Skin of body (tissue), 2 donors: ENCODE results near the gene SLC48A1. TPM values are rescaled to one million over a fixed set of nuclear protein-coding genes. Genes with fewer than 3 reads are reported as not detected.

Experiments used
- DNase-seq: peaks from one replicate; lab custom pipeline; 2025; lab: John Stamatoyannopoulos, UW
- total RNA-seq: library from RNA; depleted of rRNA; stranded (reverse); fragments of >200 nt; gene quantifications from one replicate; pipeline ENCODE4 v1.2.3, GENCODE V29; 2014

Gene SLC48A1
- total RNA-seq = 6.7 TPM

GRCh38 chr12:47773062-47773857 is at the start of gene SLC48A1:
Gene SLC48A1, plus strand, starts transcription at chr12:47773238. Its CDS starts 67 bp downstream, at chr12:47773305.
- peak; percentile 30 for DNase-seq

GRCh38 chr12:47725091-47725772 is 47.8 kb upstream of the SLC48A1 start, which contains the start of gene ENDOU:
Gene ENDOU, minus strand, starts transcription at chr12:47725490. Its CDS starts 77 bp downstream, at chr12:47725413.
- DNase-seq = no peak

- peak; percentile 26 for DNase-seq
Measured at GRCh38 chr12:47725893-47726292, 47.1 kb upstream of the SLC48A1 start.

- no peak for DNase-seq
Measured at GRCh38 chr12:47729233-47729632, 43.8 kb upstream of the SLC48A1 start.

GRCh38 chr12:47730341-47730744 is 42.7 kb upstream of the SLC48A1 start:
- no peak for DNase-seq

- DNase-seq = no peak
Measured at GRCh38 chr12:47731723-47732122, 41.3 kb upstream of the SLC48A1 start.

GRCh38 chr12:47732504-47732903 is 40.5 kb upstream of the SLC48A1 start:
- no peak for DNase-seq

GRCh38 chr12:47733142-47733541 is 39.9 kb upstream of the SLC48A1 start:
- no peak for DNase-seq

- DNase-seq = no peak
Measured at GRCh38 chr12:47734725-47735480, 38.1 kb upstream of the SLC48A1 start.

- no peak for DNase-seq
Measured at GRCh38 chr12:47735649-47736048, 37.4 kb upstream of the SLC48A1 start.

- DNase-seq = no peak
Measured at GRCh38 chr12:47736216-47736615, 36.8 kb upstream of the SLC48A1 start.

- DNase-seq = no peak
Measured at GRCh38 chr12:47736877-47737676, 36.0 kb upstream of the SLC48A1 start.

- DNase-seq = no peak
Measured at GRCh38 chr12:47737936-47738594, 35.0 kb upstream of the SLC48A1 start.

GRCh38 chr12:47739297-47739696 is 33.7 kb upstream of the SLC48A1 start:
- DNase-seq = no peak

- no peak for DNase-seq
Measured at GRCh38 chr12:47739979-47740378, 33.1 kb upstream of the SLC48A1 start.

- no peak for DNase-seq
Measured at GRCh38 chr12:47740606-47741339, 32.3 kb upstream of the SLC48A1 start.

GRCh38 chr12:47741340-47741703 is 31.7 kb upstream of the SLC48A1 start:
- DNase-seq = peak; percentile 23

- no peak for DNase-seq
Measured at GRCh38 chr12:47742253-47742825, 30.7 kb upstream of the SLC48A1 start.

- no peak for DNase-seq
Measured at GRCh38 chr12:47743311-47743860, 29.7 kb upstream of the SLC48A1 start.
